Mesendoderm (in vitro differentiated cells): ENCODE data around the gene ASF1B.

ENCODE experiments used
- DNase-seq: peaks from one replicate; pipeline ENCODE4 v3.0.0; 2013
- H2AK5ac ChIP-seq: 2 replicates; pipeline ENCODE4 v1.6.1; 2013; ENCODE audit warnings: low read length, inconsistent platforms
- H2BK120ac ChIP-seq: 2 replicates; pipeline ENCODE4 v1.6.1; 2013; ENCODE audit warnings: low read depth, mild to moderate bottlenecking, low read length, moderate library complexity, mixed read lengths
- H2BK15ac ChIP-seq: replicated peaks from 2 replicates; pipeline ENCODE4 v1.6.1; 2013; ENCODE audit warnings: low read depth, mild to moderate bottlenecking, moderate library complexity
- H2BK5ac ChIP-seq: 2 replicates; pipeline ENCODE4 v1.6.1; 2013; ENCODE audit warnings: low read length, inconsistent platforms
- H3K18ac ChIP-seq: 2 replicates; pipeline ENCODE4 v1.6.1; 2013; ENCODE audit warnings: mild to moderate bottlenecking, low read length, mixed read lengths
- H3K23ac ChIP-seq: one replicate; pipeline ENCODE4 v1.6.1; 2013; ENCODE audit warnings: low read length
- H3K27ac ChIP-seq: 2 replicates; pipeline ENCODE4 v1.5.1; 2013; ENCODE audit warnings: low read depth, mild to moderate bottlenecking, inconsistent platforms, low read length, moderate library complexity
- H3K27me3 ChIP-seq: 2 replicates; pipeline ENCODE4 v1.6.1; 2013; ENCODE audit warnings: low read length, control low read depth, mild to moderate bottlenecking, inconsistent platforms; ENCODE audit not compliant: insufficient read depth, poor library complexity
- H3K36me3 ChIP-seq: 2 replicates; pipeline ENCODE4 v1.6.1; 2013; ENCODE audit warnings: low read length, inconsistent platforms; ENCODE audit not compliant: control insufficient read depth, insufficient read depth
- H3K4ac ChIP-seq: one replicate; pipeline ENCODE4 v1.6.1; 2013; ENCODE audit warnings: low read depth, mild to moderate bottlenecking, low read length, moderate library complexity
- H3K4me1 ChIP-seq: 2 replicates; pipeline ENCODE4 v1.6.1; 2013; ENCODE audit warnings: low read depth, low read length, inconsistent platforms; ENCODE audit not compliant: control insufficient read depth
- H3K4me2 ChIP-seq: 2 replicates; pipeline ENCODE4 v1.6.1; 2013; ENCODE audit warnings: low read length
- H3K4me3 ChIP-seq: 2 replicates; pipeline ENCODE4 v1.5.1; 2013; ENCODE audit warnings: mild to moderate bottlenecking, low read length
- H3K56ac ChIP-seq: one replicate; pipeline ENCODE4 v1.6.1; 2013; ENCODE audit warnings: low read length
- H3K79me1 ChIP-seq: 2 replicates; pipeline ENCODE4 v1.6.1; 2013; ENCODE audit warnings: low read length, inconsistent platforms
- H3K79me2 ChIP-seq: 2 replicates; pipeline ENCODE4 v1.6.1; 2013; ENCODE audit warnings: mild to moderate bottlenecking, low read length; ENCODE audit not compliant: control insufficient read depth, insufficient read depth
- H3K9ac ChIP-seq: 2 replicates; pipeline ENCODE4 v1.6.1; 2013; ENCODE audit warnings: low read length, inconsistent platforms
- H4K5ac ChIP-seq: one replicate; pipeline ENCODE4 v1.6.1; 2013; ENCODE audit warnings: low read length
- H4K8ac ChIP-seq: one replicate; pipeline ENCODE4 v1.6.1; 2013; ENCODE audit warnings: low read depth, mild to moderate bottlenecking, control low read depth, low read length, moderate library complexity
- WGBS: extraction: QIAGEN DNeasy Blood & Tissue Kit; methylation state at CpG from one replicate; pipeline ENCODE4 v1.1.7; 2013; ENCODE audit warnings: low lambda C conversion rate, missing lambda C conversion rate; ENCODE audit not compliant: insufficient coverage; ENCODE audit errors: extremely low coverage; 5-methylcytosine and 5-hydroxymethylcytosine counted together

The ASF1B gene

DNA sequence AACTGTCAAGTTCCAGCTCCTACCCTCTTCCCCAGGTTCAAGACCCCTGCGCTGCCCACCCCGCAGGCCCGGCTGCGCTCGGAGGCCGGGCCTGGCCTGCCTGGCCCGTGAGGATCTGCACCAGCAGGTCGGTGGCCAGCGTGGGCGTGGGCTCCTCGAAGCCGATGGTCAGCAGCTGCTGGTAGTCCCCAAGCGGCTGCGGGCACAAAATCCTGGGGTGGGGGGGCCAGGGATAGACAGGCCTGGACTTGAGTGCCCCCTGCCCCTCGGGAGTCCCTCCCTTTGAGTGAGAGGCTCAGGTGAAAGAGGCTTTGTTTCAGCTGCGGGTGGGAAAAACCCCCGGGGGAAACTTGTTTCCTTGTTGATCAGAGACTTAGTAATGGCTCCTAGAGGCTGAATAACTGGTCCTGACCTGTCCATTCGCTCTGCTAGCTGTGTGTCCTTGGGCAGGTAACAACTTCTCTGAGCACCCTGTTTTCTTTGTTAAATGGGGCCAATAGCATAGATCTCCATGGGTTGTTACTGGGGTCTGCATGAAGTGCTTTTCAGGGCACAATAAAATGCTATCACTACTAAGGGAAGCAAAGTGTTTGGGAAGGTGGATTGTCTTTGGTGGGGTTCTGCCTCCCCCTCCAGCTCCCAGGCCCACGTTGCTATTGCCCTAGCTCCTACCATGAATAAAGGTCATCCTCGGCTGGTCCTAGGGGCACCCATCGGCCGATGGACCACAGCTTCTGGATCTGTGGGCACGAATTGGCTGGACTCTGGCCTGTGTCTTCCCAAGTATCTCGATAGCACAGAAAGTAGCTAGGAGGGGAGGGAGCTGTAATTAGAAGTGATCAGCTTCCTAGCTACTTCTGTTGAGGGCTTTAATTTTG is 54.4 kb downstream of the ASF1B start:
- Histone ChIP-seq H3K4me2 (peak overlapping the region; percentile 87), H4K5ac (no peak overlapping the region), H3K4ac (no peak overlapping the region), H3K27me3 (no peaks in the 10 kb centered on the region), H3K4me1 (no peaks in the 10 kb centered on the region), H3K9ac (peak overlapping the region; percentile 77), H3K56ac (peak overlapping the region; percentile 91), H2BK120ac (no peak overlapping the region), H2BK5ac (no peak overlapping the region), H3K18ac (no peak overlapping the region), H4K8ac (no peak overlapping the region), H3K36me3 (no peaks in the 10 kb centered on the region), H3K27ac (no peak overlapping the region), H3K23ac (no peak overlapping the region), H2AK5ac (no peak overlapping the region), H3K4me3 (peak overlapping the region; percentile 57), H3K79me1 (no peaks in the 10 kb centered on the region), H2BK15ac (no peak overlapping the region), H3K79me2 (no peaks in the 10 kb centered on the region)
- no peak for DNase-seq
- WGBS: no CpG with 5 or more reads among the region's 24 CpGs

DNA sequence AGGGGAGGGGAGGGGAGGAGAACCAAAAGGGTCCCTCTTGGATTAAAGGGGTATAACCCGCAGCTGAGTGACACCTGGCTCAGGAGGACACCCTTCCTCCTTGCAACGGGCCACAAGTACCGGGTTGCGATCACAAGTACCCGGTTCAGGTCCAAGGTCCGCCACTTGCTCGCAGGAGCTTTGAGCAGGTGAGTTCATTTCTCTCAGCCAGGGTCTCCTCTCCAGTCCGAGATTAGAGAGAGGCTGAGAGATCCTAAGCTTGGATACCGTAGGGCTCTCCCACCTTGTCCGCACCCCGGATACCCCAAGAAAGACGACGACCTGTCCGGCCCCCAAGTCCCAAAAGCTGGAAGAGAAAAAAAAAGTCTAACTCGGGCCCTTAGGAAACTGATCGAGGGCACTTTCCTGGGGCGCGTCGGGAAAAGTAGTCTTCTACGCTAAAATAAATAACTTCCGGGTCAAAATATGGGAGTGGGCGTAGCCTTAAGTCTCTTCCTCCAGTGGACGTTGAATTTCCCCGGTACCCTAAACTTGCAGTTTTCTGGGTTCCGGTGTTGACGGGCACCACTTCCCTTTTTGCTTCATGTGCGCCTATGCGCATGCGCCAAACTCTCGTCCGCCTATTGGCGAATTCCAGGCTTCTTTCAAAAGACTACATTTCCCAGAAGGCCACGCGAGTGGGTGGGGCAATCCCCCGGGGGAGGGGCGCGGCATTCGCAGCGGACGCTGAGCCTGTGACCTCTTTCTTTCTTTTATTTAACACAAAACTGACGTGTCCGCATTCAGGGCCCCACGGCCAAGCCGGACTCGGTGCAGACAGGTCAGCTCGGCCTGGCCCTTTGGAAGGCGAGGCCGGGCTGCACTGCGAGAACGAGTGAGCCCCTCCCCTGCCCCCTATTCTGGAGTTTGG is 55.2 kb downstream of the ASF1B start:
- Histone ChIP-seq H3K79me2 (no peaks in the 10 kb centered on the region), H2BK5ac (no peak overlapping the region), H3K4me1 (no peaks in the 10 kb centered on the region), H3K27me3 (no peaks in the 10 kb centered on the region), H2AK5ac (no peak overlapping the region), H3K4me3 (peak overlapping the region; percentile 70), H3K9ac (peak overlapping the region; percentile 77), H3K36me3 (no peaks in the 10 kb centered on the region), H4K5ac (no peak overlapping the region), H3K56ac (peak overlapping the region; percentile 91), H3K23ac (no peak overlapping the region), H3K18ac (no peak overlapping the region), H4K8ac (no peak overlapping the region), H2BK120ac (no peak overlapping the region), H3K79me1 (no peaks in the 10 kb centered on the region), H2BK15ac (no peak overlapping the region), H3K4ac (peak overlapping the region; percentile 95), H3K27ac (no peak overlapping the region), H3K4me2 (peak overlapping the region; percentile 87)
- no CpG with 5 or more reads among the region's 50 CpGs for WGBS
- peak; percentile 99 for DNase-seq

DNA sequence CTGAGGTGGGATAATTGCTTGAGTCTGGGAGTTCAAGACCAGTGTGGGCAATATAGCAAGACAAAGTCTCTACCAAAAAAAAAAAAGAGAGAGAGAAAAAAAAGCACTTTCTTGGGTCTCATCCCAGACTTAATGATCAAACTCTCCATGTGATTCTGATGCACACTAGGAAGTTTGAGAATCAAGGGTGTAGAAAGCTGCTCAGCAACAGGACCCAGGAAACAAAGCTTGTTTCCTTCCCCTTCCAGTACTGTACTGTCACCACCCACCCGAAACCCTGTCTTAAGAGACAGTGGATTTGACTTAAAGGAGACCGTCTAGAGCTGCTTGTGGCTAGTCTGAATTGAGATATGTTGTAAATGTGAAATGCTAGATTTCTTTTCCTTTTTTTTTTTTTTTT is 58.0 kb downstream of the ASF1B start:
- Histone ChIP-seq H3K27ac (no peak overlapping the region), H4K8ac (no peak overlapping the region), H2AK5ac (no peak overlapping the region), H3K79me2 (no peaks in the 10 kb centered on the region), H3K23ac (no peak overlapping the region), H3K4ac (no peak overlapping the region), H3K36me3 (no peaks in the 10 kb centered on the region), H2BK5ac (no peak overlapping the region), H2BK15ac (no peak overlapping the region), H3K9ac (no peak overlapping the region), H3K4me1 (no peaks in the 10 kb centered on the region), H3K4me2 (no peak overlapping the region), H3K18ac (no peak overlapping the region), H3K79me1 (no peaks in the 10 kb centered on the region), H3K27me3 (peaks cover 6% of the 10 kb centered on the region), H4K5ac (no peak overlapping the region), H3K56ac (no peak overlapping the region), H2BK120ac (no peak overlapping the region), H3K4me3 (no peak overlapping the region)
- no CpG with 5 or more reads among the region's 2 CpGs for WGBS
- no peak for DNase-seq

DNA sequence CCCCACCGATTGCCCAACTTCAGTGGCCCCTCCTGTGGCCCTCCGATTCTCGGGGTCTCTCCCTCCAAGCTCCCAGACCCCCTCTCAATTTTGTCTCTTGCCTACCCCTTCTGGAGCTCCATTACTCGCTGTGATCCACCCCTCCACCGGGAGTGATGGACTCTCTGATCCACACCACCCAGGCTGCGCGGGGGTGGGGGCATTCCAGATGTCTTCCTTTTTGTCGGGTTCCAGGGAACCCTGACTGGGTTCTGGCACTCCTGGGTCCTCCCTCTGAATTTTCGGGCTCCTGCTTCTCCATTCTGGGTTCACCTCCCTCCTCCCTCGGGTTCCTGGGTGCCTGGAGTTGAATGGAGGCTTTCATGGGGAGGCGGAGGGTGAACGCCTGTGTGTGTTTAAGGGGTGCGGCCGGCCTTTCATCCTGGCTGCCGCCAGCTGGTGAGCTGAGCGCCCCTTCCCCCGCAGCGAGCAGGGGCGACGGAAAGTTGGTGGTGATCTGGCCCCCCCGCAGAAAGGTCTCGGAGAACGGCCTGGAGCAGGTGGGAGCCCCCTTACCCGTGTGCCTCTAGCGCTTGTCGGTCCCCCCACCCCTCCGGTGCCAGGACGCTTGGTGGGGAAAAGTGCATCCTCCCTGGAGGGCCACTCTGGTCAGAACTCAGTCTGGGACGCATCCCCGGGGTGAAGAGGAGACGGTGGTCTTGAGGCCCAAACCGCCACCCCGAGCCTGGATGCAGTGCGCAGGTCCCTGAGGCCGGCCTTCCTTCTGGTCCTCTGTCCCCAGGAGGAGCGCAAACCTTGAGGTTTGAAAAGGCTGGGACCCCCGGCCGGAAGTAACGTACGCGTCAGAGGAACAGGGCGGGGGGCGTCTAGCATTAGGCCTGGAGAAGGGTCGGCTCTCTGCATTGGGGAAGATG is 62.2 kb downstream of the ASF1B start:
- Histone ChIP-seq H3K18ac (no peak overlapping the region), H3K27ac (no peak overlapping the region), H3K79me2 (no peaks in the 10 kb centered on the region), H3K27me3 (peaks cover 6% of the 10 kb centered on the region), H3K4me3 (no peak overlapping the region), H2AK5ac (no peak overlapping the region), H3K4ac (no peak overlapping the region), H3K4me1 (peaks cover 1% of the 10 kb centered on the region), H3K79me1 (no peaks in the 10 kb centered on the region), H3K36me3 (no peaks in the 10 kb centered on the region), H4K5ac (no peak overlapping the region), H2BK15ac (no peak overlapping the region), H2BK5ac (no peak overlapping the region), H3K9ac (peak overlapping the region; percentile 57), H3K4me2 (peak overlapping the region; percentile 45), H4K8ac (no peak overlapping the region), H2BK120ac (no peak overlapping the region), H3K23ac (no peak overlapping the region), H3K56ac (peak overlapping the region; percentile 81)
- DNase-seq: no peak
- no CpG with 5 or more reads among the region's 44 CpGs for WGBS

DNA sequence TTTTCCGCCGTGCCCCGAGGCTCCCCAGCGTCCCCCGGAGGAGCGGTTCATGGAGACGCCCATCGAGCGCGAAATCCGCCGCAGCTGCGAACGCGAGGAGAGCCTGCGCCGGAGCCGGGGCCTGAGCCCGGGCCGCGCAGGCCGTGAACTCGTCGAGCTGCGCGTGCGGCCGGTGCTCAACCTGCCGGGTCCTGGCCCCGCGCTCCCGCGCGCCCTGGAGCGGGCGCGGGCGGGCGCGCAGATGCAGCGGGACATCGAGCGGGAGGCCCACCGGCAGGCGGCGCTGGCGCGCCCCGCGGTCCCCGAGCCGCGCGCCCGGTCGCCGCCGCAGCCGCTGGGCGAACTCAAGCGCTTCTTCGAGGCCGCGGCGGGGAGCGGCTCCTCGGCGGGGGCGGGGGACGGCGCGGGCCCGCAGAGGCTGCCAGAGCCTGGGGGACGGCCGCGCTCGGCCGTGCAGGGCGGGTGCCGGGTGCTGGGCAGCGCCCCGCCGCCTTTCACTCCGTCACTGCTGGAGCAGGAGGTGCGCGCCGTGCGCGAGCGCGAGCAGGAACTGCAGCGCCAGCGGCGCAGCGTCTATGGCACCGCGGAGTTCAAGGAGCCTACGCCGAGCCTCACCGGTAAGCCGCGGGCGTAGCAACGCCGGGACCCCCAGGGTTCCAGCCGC is 63.0 kb downstream of the ASF1B start:
- peak overlapping the region; percentile 81 for H3K56ac ChIP-seq
- peak overlapping the region; percentile 52 for H3K18ac ChIP-seq
- no peak overlapping the region for H3K27ac ChIP-seq
- H3K4me2 ChIP-seq: peak overlapping the region; percentile 68
- no peak overlapping the region for H2AK5ac ChIP-seq
- H3K4ac ChIP-seq: no peak overlapping the region
- no peaks in the 10 kb centered on the region for H3K79me2 ChIP-seq
- H2BK120ac ChIP-seq: no peak overlapping the region
- no peak overlapping the region for H2BK5ac ChIP-seq
- no peak overlapping the region for H2BK15ac ChIP-seq
- H3K27me3 ChIP-seq: peaks cover 6% of the 10 kb centered on the region
- no peaks in the 10 kb centered on the region for H3K36me3 ChIP-seq
- peak; percentile 72 for DNase-seq
- peak overlapping the region; percentile 57 for H3K9ac ChIP-seq
- peak overlapping the region; percentile 16 for H3K4me3 ChIP-seq
- H3K79me1 ChIP-seq: no peaks in the 10 kb centered on the region
- peaks cover 1% of the 10 kb centered on the region for H3K4me1 ChIP-seq
- H4K8ac ChIP-seq: no peak overlapping the region
- WGBS: no CpG with 5 or more reads among the region's 106 CpGs
- no peak overlapping the region for H4K5ac ChIP-seq
- no peak overlapping the region for H3K23ac ChIP-seq
